Left lung (tissue), 14 donors: ENCODE results near the gene PSMD6. TPM values are rescaled to one million over a fixed set of nuclear protein-coding genes. Genes with fewer than 3 reads are reported as not detected.

Experiments
- ATAC-seq: fragments of 200-7000 bp; cut with Tn5 transposase; one replicate; pipeline ENCODE4 v1.9.1; 2020; ENCODE audit warnings: moderate library complexity
- DNase-seq, 4 donors: peaks; one replicate each; pipeline ENCODE4 v3.0.0-alpha.2; 2013 to 2020
- H3K27ac ChIP-seq, 2 donors: fragments of 200-600 bp; sonication (generic) in 1 of 2; one replicate each; pipeline versions ENCODE4 v1.5.0 to v1.8.0; 2020 to 2021
- H3K27me3 ChIP-seq, 2 donors: fragments of 200-600 bp; sonication (generic) in 1 of 2; one replicate each; pipeline versions ENCODE4 v1.5.0 to v1.8.0; 2020 to 2021
- H3K36me3 ChIP-seq, 2 donors: fragments of 200-600 bp; sonication (generic) in 1 of 2; one replicate each; pipeline versions ENCODE4 v1.5.0 to v1.8.0; 2020 to 2021
- H3K4me1 ChIP-seq, 2 donors: fragments of 200-600 bp; one replicate each; pipeline ENCODE4 v1.8.0; 2021
- H3K4me3 ChIP-seq, 2 donors: fragments of 200-600 bp; sonication (generic) in 1 of 2; one replicate each; pipeline versions ENCODE4 v1.5.0 to v1.8.0; 2020 to 2021; ENCODE audit warnings: mild to moderate bottlenecking in 1 of 2
- H3K9me3 ChIP-seq, 2 donors: fragments of 200-600 bp; sonication (generic) in 1 of 2; one replicate each; pipeline versions ENCODE4 v1.5.0 to v1.8.0; 2020 to 2021
- intact Hi-C, 2 donors: fragments of 100-400 bp; cut with DNase I; formaldehyde crosslinking; loops; one replicate each; pipeline versions ENCODE4 v1.11.2 to v1.14.2; 2022
- long read RNA-seq, 12 donors: library from polyadenylated mRNA in 2 of 12; unstranded in 2 of 12; transcript quantifications; one replicate each; pipeline ENCODE4 v2.0.0 and lab custom pipeline, GENCODE V29; 2019 to 2026
- polyA plus RNA-seq, 6 donors: library from polyadenylated mRNA; unstranded; fragments of 120-200 nt; gene quantifications; one replicate each; pipeline ENCODE4 v1.2.1, GENCODE V29; 2013; ENCODE audit not compliant: insufficient read length in 6 of 6
- total RNA-seq, 2 donors: library from RNA; stranded (reverse); fragmentation: NEBNext Ultra II Directional; extraction: Animal tissue kit (Norgen Biotek cat#: 25700); gene quantifications; one replicate each; pipeline ENCODE4 v1.2.1, GENCODE V29; 2021
- TF ChIP-seq, protein P1 (sequence below), 2 donors: fragments of 200-600 bp; sonication (generic) in 1 of 2; IDR thresholded peaks; one replicate each; pipeline versions ENCODE4 v1.5.0 to v1.8.0; 2021; ENCODE audit warnings: antibody characterized with exemption in 2 of 2
- donor health status: DM: no; HTN: yes; CAD: no.
- donor health status: DM: no; HTN: no; CAD: no.

Gene PSMD6
- total RNA-seq: 10 to 100 TPM; 48.8 to 70.9 TPM
- polyA plus RNA-seq: 100 to 1,000 TPM in 1 of 6 donors, 10 to 100 TPM in 5; 87.4 to 104 (median 96.4) TPM
- long read RNA-seq, donor 1, full-length matches to known transcripts: 51 of 51 reads
- long read RNA-seq, donor 1, partial matches to known transcripts: 0 of 51 reads
- long read RNA-seq, donor 1, other reads (novel, unspliced or antisense): 0 of 51 reads
- long read RNA-seq, donor 2, full-length matches to known transcripts: 57 of 64 reads
- long read RNA-seq, donor 2, partial matches to known transcripts: 7 of 64 reads
- long read RNA-seq, donor 2, other reads (novel, unspliced or antisense): 0 of 64 reads
- long read RNA-seq, donor 3, full-length matches to known transcripts: 46 of 46 reads
- long read RNA-seq, donor 3, partial matches to known transcripts: 0 of 46 reads
- long read RNA-seq, donor 3, other reads (novel, unspliced or antisense): 0 of 46 reads
- long read RNA-seq, donor 4, transcript PSMD6-201 (8 exons, 1,430 nt): major isoform, 37 of 45 reads
- long read RNA-seq, donor 4, partial matches to known transcripts: 1 of 45 reads
- long read RNA-seq, donor 4, other reads (novel, unspliced or antisense): 2 of 45 reads
- long read RNA-seq, donor 5, full-length matches to known transcripts: 42 of 42 reads
- long read RNA-seq, donor 5, partial matches to known transcripts: 0 of 42 reads
- long read RNA-seq, donor 5, other reads (novel, unspliced or antisense): 0 of 42 reads
- long read RNA-seq, donor 6, full-length matches to known transcripts: 64 of 64 reads
- long read RNA-seq, donor 6, partial matches to known transcripts: 0 of 64 reads
- long read RNA-seq, donor 6, other reads (novel, unspliced or antisense): 0 of 64 reads
- long read RNA-seq, donor 7, full-length matches to known transcripts: 24 of 24 reads
- long read RNA-seq, donor 7, partial matches to known transcripts: 0 of 24 reads
- long read RNA-seq, donor 7, other reads (novel, unspliced or antisense): 0 of 24 reads
- long read RNA-seq, donor 8, full-length matches to known transcripts: 21 of 21 reads
- long read RNA-seq, donor 8, partial matches to known transcripts: 0 of 21 reads
- long read RNA-seq, donor 8, other reads (novel, unspliced or antisense): 0 of 21 reads
- long read RNA-seq, donor 9: 0 reads
- long read RNA-seq, donor 10, transcript PSMD6-201 (8 exons, 1,430 nt): major isoform, 104 of 116 reads
- long read RNA-seq, donor 10, transcript PSMD6-210 (9 exons, 1,495 nt): minor isoform, 7 of 116 reads
- long read RNA-seq, donor 10, partial matches to known transcripts: 0 of 116 reads
- long read RNA-seq, donor 10, other reads (novel, unspliced or antisense): 3 of 116 reads
- long read RNA-seq, donor 11, full-length matches to known transcripts: 77 of 82 reads
- long read RNA-seq, donor 11, partial matches to known transcripts: 0 of 82 reads
- long read RNA-seq, donor 11, other reads (novel, unspliced or antisense): 5 of 82 reads
- long read RNA-seq, donor 12, full-length matches to known transcripts: 27 of 27 reads
- long read RNA-seq, donor 12, partial matches to known transcripts: 0 of 27 reads
- long read RNA-seq, donor 12, other reads (novel, unspliced or antisense): 0 of 27 reads

DNA sequence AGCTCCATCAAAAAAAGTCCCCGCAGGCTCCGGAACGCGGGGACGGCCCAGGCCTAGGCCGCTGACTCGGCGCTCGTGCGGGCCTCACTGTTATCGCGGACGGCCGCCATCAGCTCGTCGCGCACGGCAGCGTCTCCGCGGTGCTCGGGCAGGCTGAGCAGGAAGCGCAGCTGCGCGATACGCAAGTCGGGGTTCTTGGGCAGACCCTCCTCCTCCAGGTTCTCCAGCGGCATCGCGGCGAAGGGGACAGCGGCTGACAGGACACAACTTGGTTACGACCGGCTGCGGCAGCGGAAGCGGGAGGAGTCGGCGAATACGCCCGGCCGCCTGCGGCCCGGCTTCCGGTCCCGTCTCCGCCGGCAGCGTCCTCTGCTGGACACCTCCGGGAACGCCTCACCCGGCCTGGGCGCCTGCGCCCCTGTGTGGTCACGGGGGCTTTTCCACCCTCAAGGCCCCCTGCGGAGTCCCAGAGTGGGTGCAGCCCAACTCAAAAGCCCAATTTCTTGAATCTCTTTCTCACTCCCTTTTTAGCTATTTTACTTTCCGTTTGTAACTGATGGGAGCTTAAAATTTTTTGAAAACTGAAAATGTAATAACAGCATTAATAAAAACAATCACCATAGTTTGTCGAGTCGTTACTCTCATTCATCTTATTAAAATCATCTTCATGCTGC lies at the start of gene PSMD6:
TSS of gene PSMD6 (minus strand) at position 308 of the 674 bp plus-strand sequence. CDS start at position 233, 75 bp downstream.
- peak; percentile 100 for ATAC-seq
- peak within 1 kb of the TSS; percentile 80 to 91 for H3K4me3 ChIP-seq
- peak; percentile 84 to 99 (median 90) for DNase-seq
- H3K27ac ChIP-seq: peak within 1 kb of the TSS; percentile 70 to 92
- H3K36me3 ChIP-seq: peaks cover 0 to 36% of the 10 kb centered on the region in 2 donors
- no peaks in the 10 kb centered on the region for H3K9me3 ChIP-seq
- peaks cover 0 to 4% of the 10 kb centered on the region in 2 donors for H3K27me3 ChIP-seq
- peaks cover 6 to 30% of the 10 kb centered on the region in 2 donors for H3K4me1 ChIP-seq
- intact Hi-C loops: no loop called here
- TF ChIP-seq, protein P1, sequence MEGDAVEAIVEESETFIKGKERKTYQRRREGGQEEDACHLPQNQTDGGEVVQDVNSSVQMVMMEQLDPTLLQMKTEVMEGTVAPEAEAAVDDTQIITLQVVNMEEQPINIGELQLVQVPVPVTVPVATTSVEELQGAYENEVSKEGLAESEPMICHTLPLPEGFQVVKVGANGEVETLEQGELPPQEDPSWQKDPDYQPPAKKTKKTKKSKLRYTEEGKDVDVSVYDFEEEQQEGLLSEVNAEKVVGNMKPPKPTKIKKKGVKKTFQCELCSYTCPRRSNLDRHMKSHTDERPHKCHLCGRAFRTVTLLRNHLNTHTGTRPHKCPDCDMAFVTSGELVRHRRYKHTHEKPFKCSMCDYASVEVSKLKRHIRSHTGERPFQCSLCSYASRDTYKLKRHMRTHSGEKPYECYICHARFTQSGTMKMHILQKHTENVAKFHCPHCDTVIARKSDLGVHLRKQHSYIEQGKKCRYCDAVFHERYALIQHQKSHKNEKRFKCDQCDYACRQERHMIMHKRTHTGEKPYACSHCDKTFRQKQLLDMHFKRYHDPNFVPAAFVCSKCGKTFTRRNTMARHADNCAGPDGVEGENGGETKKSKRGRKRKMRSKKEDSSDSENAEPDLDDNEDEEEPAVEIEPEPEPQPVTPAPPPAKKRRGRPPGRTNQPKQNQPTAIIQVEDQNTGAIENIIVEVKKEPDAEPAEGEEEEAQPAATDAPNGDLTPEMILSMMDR (IDR thresholded peaks at IDR 0.05): peak; percentile 99 to 100

DNA sequence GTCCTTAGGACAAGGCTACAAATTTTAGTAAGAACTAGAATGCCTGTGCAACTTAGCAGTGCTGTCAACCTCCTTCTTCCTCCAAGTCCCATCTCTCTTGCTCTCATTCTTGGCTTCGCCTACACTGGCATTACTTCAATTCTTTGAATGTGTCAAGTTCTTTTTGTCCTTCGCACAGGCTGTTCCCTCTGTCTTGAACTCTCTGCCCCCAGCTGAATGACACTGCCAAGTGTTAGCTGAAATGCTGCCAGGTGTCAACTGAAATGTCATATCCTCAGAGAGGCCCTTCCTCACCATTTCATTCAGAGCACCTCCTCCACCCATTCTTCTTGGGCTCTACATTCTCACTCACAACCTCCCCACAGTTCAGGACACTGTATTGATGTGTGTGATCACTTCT lies 48.8 kb upstream of the PSMD6 start:
- intact Hi-C loops: no loop called here
- H3K36me3 ChIP-seq: no peaks in the 10 kb centered on the region
- TF ChIP-seq, protein P1 (IDR thresholded peaks at IDR 0.05): no peak
- ATAC-seq (no peak), DNase-seq (no peak)
- no peak overlapping the region for H3K4me3 ChIP-seq
- H3K27me3 ChIP-seq: no peaks in the 10 kb centered on the region
- no peaks in the 10 kb centered on the region for H3K9me3 ChIP-seq
- no peaks in the 10 kb centered on the region for H3K4me1 ChIP-seq
- H3K27ac ChIP-seq: no peak overlapping the region

DNA sequence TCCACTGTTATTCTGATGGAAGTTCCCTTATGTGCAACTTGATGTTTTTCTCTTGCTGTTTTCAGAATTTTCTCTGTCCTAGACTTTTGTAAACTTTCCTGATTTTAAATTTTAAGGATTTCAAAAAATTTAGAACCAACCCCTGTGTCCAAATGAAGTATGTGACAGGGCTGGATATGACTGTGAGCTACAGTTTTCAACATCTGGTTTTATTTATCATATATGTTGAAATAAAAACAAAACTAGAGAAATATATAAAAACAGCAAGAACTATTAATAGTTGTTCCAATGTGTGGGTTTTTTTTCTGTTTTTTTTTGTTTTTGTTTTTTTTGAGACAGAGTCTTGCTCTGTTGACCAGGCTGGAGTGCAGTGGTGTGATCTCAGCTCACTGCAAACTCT lies 47.4 kb upstream of the PSMD6 start:
- H3K36me3 ChIP-seq: no peaks in the 10 kb centered on the region
- ATAC-seq (no peak), DNase-seq (no peak)
- H3K27ac ChIP-seq: no peak overlapping the region
- no peaks in the 10 kb centered on the region for H3K9me3 ChIP-seq
- H3K4me3 ChIP-seq: no peak overlapping the region
- TF ChIP-seq, protein P1 (IDR thresholded peaks at IDR 0.05): no peak
- intact Hi-C loops: no loop called here
- no peaks in the 10 kb centered on the region for H3K27me3 ChIP-seq
- H3K4me1 ChIP-seq: no peaks in the 10 kb centered on the region

DNA sequence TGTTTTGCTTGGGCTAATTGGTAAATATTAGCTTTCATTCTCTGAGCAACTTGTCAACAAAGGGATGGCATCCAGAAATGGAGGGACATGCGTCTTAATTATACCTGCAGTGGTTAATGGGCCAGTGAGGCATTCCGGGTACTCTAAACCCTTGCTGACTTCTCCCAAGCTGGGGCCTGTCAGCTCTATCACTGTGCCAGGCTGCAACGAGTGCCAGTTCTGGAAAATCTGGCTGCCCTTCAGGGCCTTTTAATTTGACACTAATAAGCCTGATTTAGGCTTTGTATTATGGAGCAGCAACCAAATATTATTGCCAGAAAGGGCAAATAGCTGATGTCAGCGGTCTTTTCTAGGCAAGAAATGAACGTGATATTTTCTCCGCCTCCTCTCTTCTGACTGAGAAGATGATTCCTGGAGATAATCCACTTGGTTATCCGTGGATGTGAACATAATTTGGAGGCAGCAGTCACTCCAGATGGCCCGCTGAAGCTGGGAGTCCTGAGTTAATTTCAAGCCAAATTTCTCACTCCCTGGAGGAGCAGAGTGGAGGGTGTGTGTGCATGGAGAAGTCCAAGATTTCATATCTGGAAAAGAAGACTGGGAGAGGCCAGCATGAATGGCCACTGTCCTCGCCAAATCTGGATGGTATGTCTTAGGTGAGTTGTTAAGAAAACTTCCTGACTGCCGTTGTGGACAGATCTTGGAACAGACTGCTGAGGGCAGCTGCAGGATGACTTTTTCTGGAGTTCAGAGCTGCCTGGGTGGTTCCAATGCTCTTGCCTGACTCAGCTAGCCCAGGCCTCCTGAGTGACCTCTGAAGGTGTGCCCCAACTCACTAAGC lies 44.4 kb upstream of the PSMD6 start:
- DNase-seq (peak in 2 of 4 donors; percentile 22 to 44), ATAC-seq (no peak)
- H3K4me1 ChIP-seq: no peaks in the 10 kb centered on the region
- H3K27ac ChIP-seq: no peak overlapping the region
- TF ChIP-seq, protein P1 (IDR thresholded peaks at IDR 0.05): no peak
- H3K36me3 ChIP-seq: no peaks in the 10 kb centered on the region
- intact Hi-C loops: no loop called here
- no peaks in the 10 kb centered on the region for H3K9me3 ChIP-seq
- no peak overlapping the region for H3K4me3 ChIP-seq
- no peaks in the 10 kb centered on the region for H3K27me3 ChIP-seq
